A673 (cell line): ENCODE measurements around the gene FREM1.

ENCODE experiments used
- EZH2 ChIP-seq: fragments of 200-600 bp; sonication (generic); IDR thresholded peaks from 2 replicates; pipeline ENCODE4 v1.6.1; 2017; ENCODE audit warnings: borderline replicate concordance, low read depth, mild to moderate bottlenecking, mixed read lengths, antibody characterized with exemption, low read length; ENCODE audit not compliant: poor library complexity, severe bottlenecking
- TF ChIP-seq, protein P1 (sequence below): fragments of 300-800, 200-600 bp; sonication (generic); conservative IDR thresholded peaks from 2 replicates; pipeline ENCODE4 v1.5.1; 2017; ENCODE audit warnings: low read depth, mild to moderate bottlenecking, antibody characterized with exemption, low read length, moderate library complexity, mixed read lengths

DNA sequence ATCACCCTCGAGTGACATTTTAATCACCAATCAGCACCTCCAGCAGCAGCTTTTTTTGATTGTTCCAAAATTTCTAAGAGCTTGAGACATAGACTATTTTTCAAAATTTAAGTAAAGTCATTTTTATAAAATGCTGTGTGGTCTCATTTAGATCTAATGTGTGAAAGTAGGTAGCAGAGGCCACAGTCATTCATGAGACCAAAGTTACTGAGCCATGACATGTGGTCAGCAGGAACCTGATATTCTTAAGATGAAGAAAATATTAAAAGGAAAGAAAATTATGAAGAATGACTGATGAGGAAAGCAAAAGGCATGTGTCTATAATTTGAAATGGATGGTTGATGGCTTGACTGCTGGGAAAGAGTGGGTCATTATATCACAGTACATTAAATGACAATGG is 7.2 kb downstream of the FREM1 start:
- TF ChIP-seq, protein P1, sequence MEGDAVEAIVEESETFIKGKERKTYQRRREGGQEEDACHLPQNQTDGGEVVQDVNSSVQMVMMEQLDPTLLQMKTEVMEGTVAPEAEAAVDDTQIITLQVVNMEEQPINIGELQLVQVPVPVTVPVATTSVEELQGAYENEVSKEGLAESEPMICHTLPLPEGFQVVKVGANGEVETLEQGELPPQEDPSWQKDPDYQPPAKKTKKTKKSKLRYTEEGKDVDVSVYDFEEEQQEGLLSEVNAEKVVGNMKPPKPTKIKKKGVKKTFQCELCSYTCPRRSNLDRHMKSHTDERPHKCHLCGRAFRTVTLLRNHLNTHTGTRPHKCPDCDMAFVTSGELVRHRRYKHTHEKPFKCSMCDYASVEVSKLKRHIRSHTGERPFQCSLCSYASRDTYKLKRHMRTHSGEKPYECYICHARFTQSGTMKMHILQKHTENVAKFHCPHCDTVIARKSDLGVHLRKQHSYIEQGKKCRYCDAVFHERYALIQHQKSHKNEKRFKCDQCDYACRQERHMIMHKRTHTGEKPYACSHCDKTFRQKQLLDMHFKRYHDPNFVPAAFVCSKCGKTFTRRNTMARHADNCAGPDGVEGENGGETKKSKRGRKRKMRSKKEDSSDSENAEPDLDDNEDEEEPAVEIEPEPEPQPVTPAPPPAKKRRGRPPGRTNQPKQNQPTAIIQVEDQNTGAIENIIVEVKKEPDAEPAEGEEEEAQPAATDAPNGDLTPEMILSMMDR: no peak
- TF ChIP-seq EZH2: no peak
